PFSK-1 (cell line): ENCODE results near the gene ATP10A.

Experiments used
- FOXP2 ChIP-seq: optimal IDR thresholded peaks from 2 replicates; pipeline ENCODE3; 2011; ENCODE audit warnings: borderline replicate concordance, control low read depth, inconsistent platforms; ENCODE audit not compliant: insufficient read depth; ENCODE audit errors: extremely low read length, extremely low read depth
- POLR2AphosphoS5 ChIP-seq: IDR thresholded peaks from 2 replicates; pipeline ENCODE4 v1.6.1; 2012; ENCODE audit warnings: low read depth, mild to moderate bottlenecking, control low read depth, low read length, moderate library complexity
- SIN3A ChIP-seq: IDR thresholded peaks from 2 replicates; pipeline ENCODE4 v1.6.1; 2012; ENCODE audit warnings: mild to moderate bottlenecking, low read length, moderate library complexity, borderline replicate concordance; ENCODE audit not compliant: insufficient read depth
- TAF1 ChIP-seq: IDR thresholded peaks from 2 replicates; pipeline ENCODE4 v1.6.1; 2012; ENCODE audit warnings: low read length, control low read depth, borderline replicate concordance; ENCODE audit not compliant: insufficient read depth
- TF ChIP-seq, protein P1 (sequence below), 2 experiments: IDR thresholded peaks; 2 replicates each; pipeline versions ENCODE4 v1.6.1 to v1.8.0; 2011 to 2012; ENCODE audit warnings: low read depth in 2 of 2, low read length in 2 of 2, control low read depth in 1 of 2, inconsistent platforms in 1 of 2, mild to moderate bottlenecking in 1 of 2, moderate library complexity in 1 of 2; ENCODE audit not compliant: insufficient read depth in 1 of 2

The ATP10A gene

GRCh38 chr15:25690673-25691543, 172.2 kb downstream of the ATP10A start:
- TF ChIP-seq POLR2AphosphoS5 = no peak
- TF ChIP-seq SIN3A = no peak
- TF ChIP-seq, protein P1, sequence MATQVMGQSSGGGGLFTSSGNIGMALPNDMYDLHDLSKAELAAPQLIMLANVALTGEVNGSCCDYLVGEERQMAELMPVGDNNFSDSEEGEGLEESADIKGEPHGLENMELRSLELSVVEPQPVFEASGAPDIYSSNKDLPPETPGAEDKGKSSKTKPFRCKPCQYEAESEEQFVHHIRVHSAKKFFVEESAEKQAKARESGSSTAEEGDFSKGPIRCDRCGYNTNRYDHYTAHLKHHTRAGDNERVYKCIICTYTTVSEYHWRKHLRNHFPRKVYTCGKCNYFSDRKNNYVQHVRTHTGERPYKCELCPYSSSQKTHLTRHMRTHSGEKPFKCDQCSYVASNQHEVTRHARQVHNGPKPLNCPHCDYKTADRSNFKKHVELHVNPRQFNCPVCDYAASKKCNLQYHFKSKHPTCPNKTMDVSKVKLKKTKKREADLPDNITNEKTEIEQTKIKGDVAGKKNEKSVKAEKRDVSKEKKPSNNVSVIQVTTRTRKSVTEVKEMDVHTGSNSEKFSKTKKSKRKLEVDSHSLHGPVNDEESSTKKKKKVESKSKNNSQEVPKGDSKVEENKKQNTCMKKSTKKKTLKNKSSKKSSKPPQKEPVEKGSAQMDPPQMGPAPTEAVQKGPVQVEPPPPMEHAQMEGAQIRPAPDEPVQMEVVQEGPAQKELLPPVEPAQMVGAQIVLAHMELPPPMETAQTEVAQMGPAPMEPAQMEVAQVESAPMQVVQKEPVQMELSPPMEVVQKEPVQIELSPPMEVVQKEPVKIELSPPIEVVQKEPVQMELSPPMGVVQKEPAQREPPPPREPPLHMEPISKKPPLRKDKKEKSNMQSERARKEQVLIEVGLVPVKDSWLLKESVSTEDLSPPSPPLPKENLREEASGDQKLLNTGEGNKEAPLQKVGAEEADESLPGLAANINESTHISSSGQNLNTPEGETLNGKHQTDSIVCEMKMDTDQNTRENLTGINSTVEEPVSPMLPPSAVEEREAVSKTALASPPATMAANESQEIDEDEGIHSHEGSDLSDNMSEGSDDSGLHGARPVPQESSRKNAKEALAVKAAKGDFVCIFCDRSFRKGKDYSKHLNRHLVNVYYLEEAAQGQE (IDR thresholded peaks at IDR 0.05; ENCODE audit: insufficient read depth in 1 of 2, low read depth in 2 of 2, low read length in 2 of 2) = no peak
- no peak for TF ChIP-seq FOXP2
- no peak for TF ChIP-seq TAF1

- TF ChIP-seq TAF1 (no peak), SIN3A (no peak), FOXP2 (no peak), POLR2AphosphoS5 (no peak)
- TF ChIP-seq, protein P1 (IDR thresholded peaks at IDR 0.05; ENCODE audit: insufficient read depth in 1 of 2, low read depth in 2 of 2, low read length in 2 of 2) = no peak
Measured at GRCh38 chr15:25689592-25689991, 173.5 kb downstream of the ATP10A start.

DNA sequence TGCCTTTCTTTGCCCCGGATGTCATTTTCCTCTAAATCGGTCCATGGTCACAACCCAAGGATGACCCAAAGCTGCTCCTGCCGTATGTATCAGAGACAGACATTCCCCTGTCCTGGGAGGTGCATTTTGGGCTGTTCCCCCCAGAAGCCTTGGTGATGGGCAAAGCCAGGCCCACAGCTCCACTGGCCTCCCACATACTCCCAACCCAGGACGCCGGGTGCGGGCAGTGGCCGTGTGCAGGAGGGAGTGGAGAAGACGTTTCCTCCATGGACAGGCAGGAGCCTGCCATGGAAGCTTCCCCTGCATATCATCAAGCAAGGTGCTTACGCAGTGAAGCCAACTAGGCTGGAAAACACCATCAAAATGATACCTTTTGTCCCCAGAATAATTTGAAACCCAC, 175.0 kb downstream of the ATP10A start:
- TF ChIP-seq TAF1 = no peak
- TF ChIP-seq POLR2AphosphoS5 = no peak
- TF ChIP-seq, protein P1 (IDR thresholded peaks at IDR 0.05; ENCODE audit: insufficient read depth in 1 of 2, low read depth in 2 of 2, low read length in 2 of 2) = no peak
- TF ChIP-seq SIN3A = no peak
- TF ChIP-seq FOXP2 = no peak

DNA sequence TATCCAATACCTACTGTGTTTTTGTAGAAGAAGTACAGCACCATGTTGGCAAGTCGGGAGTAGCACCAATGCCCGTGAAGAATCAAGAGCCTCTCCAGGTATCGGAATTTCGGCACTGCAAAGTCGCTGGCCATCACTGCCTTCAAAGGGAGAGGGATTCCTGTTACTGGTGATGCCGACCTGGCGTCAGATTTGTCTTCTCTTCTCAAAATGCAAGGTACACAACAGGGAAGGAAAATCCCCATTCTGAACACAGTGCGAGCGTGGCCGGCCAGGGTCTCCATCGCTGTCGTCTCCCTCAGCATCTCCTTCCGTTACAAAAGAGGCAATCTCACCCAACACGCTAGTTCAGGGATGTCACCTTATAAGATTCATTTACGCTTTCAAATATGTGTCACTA, 175.4 kb downstream of the ATP10A start:
- TF ChIP-seq POLR2AphosphoS5 (no peak), SIN3A (no peak), TAF1 (no peak)

- TF ChIP-seq POLR2AphosphoS5 = no peak
- no peak for TF ChIP-seq TAF1
Measured at GRCh38 chr15:25687276-25687675, 175.9 kb downstream of the ATP10A start.

DNA sequence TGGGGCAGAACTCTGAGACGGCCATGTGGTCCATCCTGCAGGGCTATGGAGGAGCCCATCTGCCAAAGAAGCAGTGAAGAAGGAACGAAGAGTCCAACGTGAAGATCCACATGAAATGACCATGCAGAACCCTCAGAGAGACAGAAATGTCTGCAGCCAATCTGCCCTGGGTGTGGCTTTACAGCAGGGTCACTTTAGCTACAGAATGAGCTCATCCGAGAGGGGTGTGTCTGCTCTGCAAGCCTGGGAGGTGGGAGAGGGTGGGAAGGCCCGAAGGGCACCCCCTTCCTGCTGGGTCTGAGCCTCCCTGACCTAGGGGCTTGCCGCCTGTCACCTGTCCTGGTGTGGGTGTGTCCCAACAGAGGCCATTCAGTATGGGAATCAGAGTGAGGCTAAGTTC, 176.3 kb downstream of the ATP10A start:
- TF ChIP-seq TAF1 (no peak), SIN3A (no peak), POLR2AphosphoS5 (no peak), FOXP2 (no peak)
- TF ChIP-seq, protein P1 (IDR thresholded peaks at IDR 0.05; ENCODE audit: insufficient read depth in 1 of 2, low read depth in 2 of 2, low read length in 2 of 2) = no peak
